NCI-H128 (cell line): ENCODE data around the gene BRIP1.
"Not testable (repeated sequence)": the region's sequence is repeated elsewhere in the genome, so short reads cannot be mapped to it uniquely, and the experiment has no call there.

Experiments
- DNase-seq: peaks from one replicate; lab custom pipeline; 2025; ENCODE audit not compliant: unreplicated experiment; lab: John Stamatoyannopoulos, UW

BRIP1 gene

GRCh38 chr17:61702450-61702849 is 160.9 kb downstream of the BRIP1 start:
- no peak for DNase-seq

- no peak for DNase-seq
Measured at GRCh38 chr17:61701978-61702377, 161.3 kb downstream of the BRIP1 start.

- DNase-seq, result no peak
Measured at GRCh38 chr17:61701334-61701733, 162.0 kb downstream of the BRIP1 start.

- DNase-seq, result no peak
Measured at GRCh38 chr17:61700252-61700651, 163.1 kb downstream of the BRIP1 start.

- no peak for DNase-seq
Measured at GRCh38 chr17:61699694-61700093, 163.6 kb downstream of the BRIP1 start.

- no peak for DNase-seq
Measured at GRCh38 chr17:61699032-61699431, 164.3 kb downstream of the BRIP1 start.

- DNase-seq, result no peak
Measured at GRCh38 chr17:61698244-61698643, 165.1 kb downstream of the BRIP1 start.

GRCh38 chr17:61695779-61696337 is 167.5 kb downstream of the BRIP1 start:
- no peak for DNase-seq

GRCh38 chr17:61694095-61694494 is 169.2 kb downstream of the BRIP1 start:
- DNase-seq, result no peak

- no peak for DNase-seq
Measured at GRCh38 chr17:61689610-61690180, 173.6 kb downstream of the BRIP1 start.

- DNase-seq, result no peak
Measured at GRCh38 chr17:61687769-61688168, 175.6 kb downstream of the BRIP1 start.

- DNase-seq, result no peak
Measured at GRCh38 chr17:61686113-61686512, 177.2 kb downstream of the BRIP1 start.

GRCh38 chr17:61684818-61685217 is 178.5 kb downstream of the BRIP1 start:
- no peak for DNase-seq

GRCh38 chr17:61684172-61684571 is 179.2 kb downstream of the BRIP1 start:
- DNase-seq, result no peak

- no peak for DNase-seq
Measured at GRCh38 chr17:61683466-61683865, 179.9 kb downstream of the BRIP1 start.

GRCh38 chr17:61680921-61681320 is 182.4 kb downstream of the BRIP1 start:
- DNase-seq, result no peak

- DNase-seq, result peak; percentile 14
Measured at GRCh38 chr17:61678339-61678738, 185.0 kb downstream of the BRIP1 start.

- DNase-seq, result not testable (repeated sequence)
Measured at GRCh38 chr17:61677150-61677811, 186.0 kb downstream of the BRIP1 start.

GRCh38 chr17:61676522-61676921 is 186.8 kb downstream of the BRIP1 start:
- not testable (repeated sequence) for DNase-seq

- not testable (repeated sequence) for DNase-seq
Measured at GRCh38 chr17:61674609-61675008, 188.7 kb downstream of the BRIP1 start.

- not testable (repeated sequence) for DNase-seq
Measured at GRCh38 chr17:61673019-61673897, 190.1 kb downstream of the BRIP1 start.

- DNase-seq, result no peak
Measured at GRCh38 chr17:61672140-61672539, 191.2 kb downstream of the BRIP1 start.
